GM21529 (cell line): ENCODE results near the gene IGHMBP2.
"Not testable (repeated sequence)": the region's sequence is repeated elsewhere in the genome, so short reads cannot be mapped to it uniquely, and the experiment has no call there.

Experiments
- ATAC-seq: cut with Tn5 transposase; IDR thresholded peaks from one replicate; pipeline ENCODE4 v1.9.1; 2021; ENCODE audit not compliant: unreplicated experiment

The IGHMBP2 gene

DNA sequence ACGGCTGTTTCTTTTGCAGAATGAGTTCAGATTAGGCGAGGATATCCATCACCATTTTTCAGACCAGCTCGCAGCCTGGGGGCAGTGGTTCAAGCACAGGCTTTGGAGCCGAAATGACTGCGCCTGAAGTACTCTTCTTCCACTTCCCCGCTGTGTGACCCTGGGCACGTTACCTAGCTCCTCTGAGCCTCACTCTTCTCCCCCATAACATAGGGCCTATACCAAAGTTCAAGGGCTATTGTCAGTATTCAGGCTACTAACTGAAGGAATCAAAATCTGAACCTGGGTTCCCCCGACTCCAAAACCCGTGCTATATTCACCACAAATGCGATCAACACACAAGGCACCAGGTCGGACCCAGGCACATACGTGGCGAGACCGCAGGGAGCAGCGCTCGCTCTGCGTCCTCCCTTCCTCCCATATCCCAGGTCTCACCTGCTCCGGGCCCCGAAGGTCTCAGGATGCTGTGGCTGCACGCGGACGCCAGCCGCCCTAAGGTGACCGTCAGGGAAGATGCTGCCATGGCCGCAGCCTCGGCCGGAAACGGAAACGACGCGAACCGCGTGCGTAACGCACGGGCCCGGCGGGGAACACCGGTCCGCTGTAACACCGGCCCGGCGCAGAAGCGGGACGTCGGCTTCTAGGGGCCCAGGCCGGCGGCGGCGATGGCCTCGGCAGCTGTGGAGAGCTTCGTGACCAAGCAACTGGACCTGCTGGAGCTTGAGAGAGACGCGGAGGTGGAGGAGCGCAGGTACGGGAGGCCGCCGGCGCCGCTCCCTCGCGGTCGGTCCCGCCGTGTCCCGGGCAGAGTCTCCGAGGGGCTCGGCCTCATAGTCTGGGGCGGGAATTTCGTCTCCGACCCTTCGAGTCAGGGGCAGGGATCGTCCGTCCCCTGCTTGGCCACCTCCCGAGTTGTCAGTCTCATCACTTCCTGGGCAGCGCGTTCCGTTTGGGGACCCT lies at the start of gene IGHMBP2, which contains the start of gene MRPL21:
TSS of gene IGHMBP2 (plus strand) at position 604 of the 960 bp plus-strand sequence. CDS start at position 666, 62 bp downstream.
TSS of gene MRPL21 (minus strand) at position 545 of the 960 bp plus-strand sequence. CDS start at position 523, 22 bp downstream.
- ATAC-seq, result peak; percentile 84

DNA sequence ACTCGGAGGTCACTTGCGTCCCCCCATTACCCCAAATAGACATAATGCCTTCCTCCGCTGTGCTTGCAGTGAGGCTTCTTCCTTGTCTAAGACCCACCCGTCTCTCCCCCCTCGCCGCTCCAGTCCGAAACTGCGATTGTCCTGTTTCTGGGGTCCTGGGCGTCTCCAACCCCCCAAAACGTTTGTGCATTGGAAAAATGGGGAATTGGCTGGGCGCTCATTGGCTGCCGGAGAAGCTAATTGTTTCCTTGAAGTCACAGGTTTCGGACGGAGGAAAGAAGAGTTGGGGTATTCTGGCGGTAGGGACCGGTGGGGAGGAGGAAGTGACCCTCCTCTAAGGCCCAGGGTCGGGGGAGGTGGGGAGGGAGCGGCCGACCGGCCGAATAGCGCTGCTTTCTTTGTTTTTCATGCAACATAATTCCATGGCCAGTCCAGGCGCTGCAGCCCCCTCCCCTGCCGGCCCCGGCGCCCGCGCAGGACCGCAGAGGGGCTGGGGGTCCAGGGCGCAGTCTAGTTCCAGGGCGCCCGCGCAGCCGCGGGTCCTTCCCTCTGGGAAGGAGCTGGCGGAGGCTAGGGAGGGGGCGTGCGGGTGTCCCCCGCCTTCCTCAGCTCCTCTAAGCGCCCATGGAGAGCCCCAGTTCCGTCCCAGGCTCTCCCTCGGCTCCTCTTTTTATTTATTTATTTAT lies 49.3 kb upstream of the IGHMBP2 start:
- no peak for ATAC-seq

DNA sequence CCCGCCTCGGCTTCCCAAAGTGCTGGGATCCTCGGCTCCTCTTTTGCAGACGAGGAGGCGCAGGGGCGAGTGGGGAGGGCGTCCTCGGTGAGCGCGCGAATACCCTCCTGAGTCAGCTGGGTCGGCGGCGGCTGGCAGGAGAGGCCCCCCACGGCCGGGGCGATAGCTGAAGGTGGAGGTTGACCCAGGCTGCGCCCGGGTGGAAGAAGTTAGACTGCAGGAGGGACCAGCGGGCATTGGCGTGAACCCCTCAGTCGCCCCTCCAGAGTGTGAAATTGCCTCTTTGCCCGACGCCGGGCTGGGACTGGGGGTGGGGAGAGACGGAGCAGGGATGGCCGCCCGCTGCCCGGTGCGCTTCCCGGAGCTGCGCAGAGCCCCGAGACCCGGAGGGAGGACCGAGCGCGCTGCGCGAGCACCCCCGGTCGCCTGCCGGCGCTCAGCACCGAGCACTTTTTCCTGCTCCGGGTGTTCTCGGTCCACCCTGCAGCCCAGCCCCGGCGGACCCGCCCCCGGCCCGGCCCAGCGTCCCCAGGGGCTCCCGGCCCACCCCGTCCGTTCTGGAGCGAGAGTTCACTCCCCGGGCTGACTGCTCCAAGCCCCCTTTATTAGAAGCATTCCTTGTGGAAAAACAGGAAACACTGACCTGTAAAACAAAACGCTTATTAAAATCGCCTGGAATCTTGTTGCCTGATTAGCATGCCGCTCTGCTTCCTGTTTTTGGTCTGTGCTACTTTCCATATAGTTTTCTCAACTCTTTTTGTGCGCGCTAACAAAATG lies 48.3 kb upstream of the IGHMBP2 start:
- ATAC-seq, result no peak

DNA sequence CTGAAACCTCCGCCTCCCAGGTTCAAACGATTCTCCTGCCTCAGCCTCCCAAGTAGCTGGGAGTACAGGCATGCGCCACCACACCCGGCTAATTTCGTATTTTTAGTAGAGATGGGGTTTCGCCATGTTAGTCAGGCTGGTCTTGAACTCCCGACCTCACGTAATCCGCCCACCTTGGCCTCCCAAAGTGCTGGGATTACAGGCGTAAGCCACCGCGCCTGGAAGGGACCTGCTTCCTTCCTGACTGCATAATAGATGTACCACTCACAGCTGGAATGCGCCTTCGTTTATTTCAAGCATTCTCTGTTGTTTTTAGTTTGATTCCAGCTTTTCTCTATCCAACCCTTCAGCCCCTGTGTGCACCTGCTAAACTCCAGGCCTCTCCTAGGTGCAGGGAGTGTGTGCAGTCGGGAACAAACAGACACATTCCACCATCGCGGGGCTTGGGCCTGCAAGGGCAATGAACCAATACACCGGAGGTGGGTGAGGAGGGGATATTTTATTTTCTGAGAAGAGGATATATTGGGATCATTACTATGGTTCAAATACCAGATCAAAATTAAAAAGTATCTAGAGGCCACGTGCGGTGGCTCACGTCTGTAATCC lies 47.2 kb upstream of the IGHMBP2 start:
- not testable (repeated sequence) for ATAC-seq

DNA sequence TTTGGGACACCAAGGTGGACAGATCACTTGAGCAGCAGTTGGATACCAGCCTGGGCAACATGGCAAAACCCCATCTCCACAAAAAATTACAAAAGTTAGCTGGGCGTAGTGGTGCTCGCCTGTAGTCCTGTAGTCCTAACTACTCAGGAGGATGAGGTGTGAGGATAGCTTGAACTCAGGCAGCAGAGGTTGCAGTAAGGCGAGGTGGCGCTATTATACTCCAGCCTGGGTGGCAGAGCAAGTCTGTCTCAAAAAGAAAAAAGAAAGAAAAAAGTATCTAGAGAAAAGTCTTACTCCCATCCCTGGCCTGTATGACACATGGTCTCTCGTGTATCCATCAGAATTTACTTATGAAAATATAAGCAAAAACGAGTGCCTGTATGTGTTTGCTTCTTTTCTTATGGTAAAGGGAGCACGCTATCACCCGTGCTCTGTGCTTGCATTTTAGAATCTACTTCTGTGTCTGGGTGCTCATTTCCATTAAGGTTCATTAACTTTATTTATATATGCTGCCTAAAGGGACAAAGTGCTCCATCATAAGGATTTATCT lies 46.6 kb upstream of the IGHMBP2 start:
- no peak for ATAC-seq

DNA sequence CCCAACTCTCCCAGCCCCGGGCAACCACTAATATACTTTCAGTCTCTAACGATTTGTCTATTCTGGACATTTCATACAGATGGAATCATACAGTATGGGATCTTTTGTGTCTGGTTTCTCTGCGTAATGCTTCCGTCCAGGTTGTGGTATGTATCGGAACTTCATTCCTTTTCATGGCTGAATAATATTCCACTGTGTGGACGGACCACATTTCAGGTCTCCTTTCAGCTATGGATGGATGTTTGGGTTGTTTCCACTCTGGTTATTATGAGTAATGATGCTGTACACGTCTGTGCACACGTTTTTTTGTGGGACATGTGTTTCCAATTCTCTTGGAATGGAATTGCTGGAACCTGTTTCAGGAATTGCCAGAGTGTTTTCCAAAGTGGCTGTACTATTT lies 44.6 kb upstream of the IGHMBP2 start:
- no peak for ATAC-seq

DNA sequence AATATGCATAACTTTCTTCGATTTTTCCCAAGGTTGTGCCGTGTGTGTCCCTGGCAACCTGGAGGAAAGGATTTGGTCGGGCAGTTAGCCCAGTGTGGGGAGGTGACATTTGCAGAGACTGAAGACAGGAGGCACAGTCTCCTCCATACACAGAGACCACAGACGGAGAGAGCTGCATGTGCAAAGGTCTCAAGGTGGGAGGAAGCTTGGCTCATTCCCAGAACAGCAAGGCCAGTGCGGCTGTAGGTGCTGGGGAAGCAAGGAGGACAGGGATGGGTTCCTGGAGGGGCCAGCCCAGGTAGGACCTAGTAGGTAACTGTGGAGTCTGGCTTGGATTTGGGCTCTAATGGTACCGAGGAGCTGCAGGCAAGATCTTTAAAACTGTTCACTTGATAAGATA lies 41.3 kb upstream of the IGHMBP2 start:
- ATAC-seq, result no peak

DNA sequence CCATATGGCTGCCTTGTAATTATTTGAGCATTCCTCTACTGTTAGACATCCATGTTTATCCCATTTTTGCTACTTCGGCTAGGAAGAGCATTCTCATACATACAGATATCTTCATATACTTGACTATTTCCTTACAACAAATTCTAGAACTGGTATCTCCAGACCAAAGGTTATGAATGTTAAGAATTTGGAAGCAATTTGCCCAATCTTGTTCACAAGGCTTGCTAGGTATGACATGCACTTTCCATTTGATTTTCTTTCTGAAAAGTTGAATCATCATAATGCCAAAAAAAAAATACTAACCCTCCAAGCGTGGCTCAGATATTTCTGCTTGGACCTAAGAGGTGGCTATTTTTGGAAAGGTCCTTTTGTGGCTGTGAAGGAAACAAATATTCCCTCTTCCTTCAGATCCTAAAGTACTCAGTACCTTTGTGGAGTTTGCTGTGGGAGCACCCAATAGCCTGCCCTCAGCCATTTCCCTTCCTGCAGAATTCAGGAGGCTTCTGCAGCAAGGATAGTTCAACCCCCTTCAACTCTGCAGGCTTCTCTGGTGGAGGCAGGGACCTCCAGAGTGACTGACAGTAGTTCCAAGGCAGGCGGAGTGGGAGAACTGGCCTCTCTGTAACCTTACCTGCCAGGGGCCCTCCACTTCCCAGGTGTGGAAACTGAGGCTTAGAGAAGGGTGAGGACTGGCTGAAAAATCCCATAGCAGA lies 40.0 kb upstream of the IGHMBP2 start:
- no peak for ATAC-seq

DNA sequence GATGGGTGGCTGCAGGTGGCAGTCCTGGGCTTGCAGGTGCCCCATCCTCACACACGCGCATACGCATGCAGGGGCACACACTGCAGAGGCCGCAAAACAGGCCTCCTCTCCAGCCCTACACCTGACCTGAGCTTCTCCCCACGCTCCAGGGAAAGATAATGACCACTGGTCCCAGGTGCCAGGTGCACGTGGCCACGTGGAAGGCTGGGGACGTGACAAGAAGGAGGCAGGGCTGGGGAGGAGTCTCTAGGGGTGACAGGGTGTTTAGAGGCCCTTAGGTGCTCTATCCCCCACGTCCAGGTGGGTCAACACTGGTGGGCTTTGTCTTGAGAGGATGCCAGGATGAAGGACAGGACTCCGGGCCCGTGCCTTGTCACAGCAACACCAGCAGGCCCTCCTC lies 38.5 kb upstream of the IGHMBP2 start:
- no peak for ATAC-seq

DNA sequence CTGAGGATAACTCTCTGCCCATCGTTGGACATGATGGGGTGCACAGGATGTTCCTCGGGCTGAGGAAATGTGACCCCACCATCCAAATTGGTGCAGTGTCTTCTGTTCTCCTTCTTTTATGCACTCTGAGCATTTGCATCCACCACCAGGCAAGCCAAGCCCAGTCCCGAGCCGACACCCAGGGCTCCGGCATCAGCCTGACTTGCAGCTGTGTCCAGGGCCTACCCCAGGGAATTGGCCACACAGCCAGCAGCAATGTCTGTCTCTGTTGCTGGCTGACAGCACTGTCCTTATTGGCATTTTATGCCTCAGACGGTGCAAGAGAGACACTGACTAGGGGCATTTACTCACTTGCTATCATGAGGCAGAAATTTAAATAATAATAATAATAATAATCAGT lies 36.6 kb upstream of the IGHMBP2 start:
- no peak for ATAC-seq

DNA sequence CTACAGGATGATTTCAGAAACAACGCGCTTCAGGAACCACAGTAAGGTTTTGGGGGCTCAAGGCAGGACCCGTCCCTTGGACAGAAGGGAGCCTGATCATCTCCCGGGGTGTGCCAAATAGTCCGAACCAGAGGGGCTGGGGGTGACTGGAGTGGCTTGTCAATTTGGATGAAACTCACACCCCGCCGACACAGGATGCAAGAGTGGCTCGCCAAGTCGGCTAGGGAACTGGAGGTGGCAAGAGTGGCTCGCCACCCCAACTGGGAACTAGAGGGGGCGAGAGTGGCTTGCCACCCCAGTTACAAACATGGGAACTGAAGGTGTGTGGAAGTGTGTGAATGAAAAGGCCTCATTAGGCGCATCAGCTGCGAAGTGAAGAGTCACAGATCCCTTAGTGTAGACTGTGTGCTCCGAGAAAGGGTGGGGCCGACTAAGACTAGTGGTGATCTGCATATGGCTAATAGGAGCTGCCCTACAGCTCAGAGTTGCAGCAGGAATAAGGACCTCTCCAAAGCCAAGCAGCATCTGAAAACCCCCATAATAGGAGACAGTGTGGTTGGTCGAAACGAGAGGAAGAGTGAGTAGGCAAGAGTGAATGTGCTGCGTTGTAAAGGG lies 35.4 kb upstream of the IGHMBP2 start:
- ATAC-seq, result no peak

DNA sequence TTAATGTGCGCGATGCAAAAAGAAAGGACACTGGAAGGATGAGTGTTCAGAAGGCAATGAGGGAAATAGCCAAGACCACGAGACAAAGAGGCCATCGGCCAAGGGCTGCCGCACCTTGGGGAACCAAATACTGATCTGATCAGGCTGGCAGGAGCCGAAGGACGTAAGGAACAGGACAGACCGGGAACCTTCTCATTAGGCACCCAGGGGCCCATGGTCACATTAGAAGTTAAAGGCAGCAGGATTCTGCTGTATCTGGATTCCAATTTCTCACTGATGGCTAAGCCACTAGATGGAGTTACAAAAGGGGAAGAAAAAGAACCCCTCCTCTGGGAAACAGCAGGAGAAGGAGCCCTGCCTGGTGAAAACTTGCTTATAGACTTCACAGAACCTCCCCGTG lies 33.2 kb upstream of the IGHMBP2 start:
- no peak for ATAC-seq

DNA sequence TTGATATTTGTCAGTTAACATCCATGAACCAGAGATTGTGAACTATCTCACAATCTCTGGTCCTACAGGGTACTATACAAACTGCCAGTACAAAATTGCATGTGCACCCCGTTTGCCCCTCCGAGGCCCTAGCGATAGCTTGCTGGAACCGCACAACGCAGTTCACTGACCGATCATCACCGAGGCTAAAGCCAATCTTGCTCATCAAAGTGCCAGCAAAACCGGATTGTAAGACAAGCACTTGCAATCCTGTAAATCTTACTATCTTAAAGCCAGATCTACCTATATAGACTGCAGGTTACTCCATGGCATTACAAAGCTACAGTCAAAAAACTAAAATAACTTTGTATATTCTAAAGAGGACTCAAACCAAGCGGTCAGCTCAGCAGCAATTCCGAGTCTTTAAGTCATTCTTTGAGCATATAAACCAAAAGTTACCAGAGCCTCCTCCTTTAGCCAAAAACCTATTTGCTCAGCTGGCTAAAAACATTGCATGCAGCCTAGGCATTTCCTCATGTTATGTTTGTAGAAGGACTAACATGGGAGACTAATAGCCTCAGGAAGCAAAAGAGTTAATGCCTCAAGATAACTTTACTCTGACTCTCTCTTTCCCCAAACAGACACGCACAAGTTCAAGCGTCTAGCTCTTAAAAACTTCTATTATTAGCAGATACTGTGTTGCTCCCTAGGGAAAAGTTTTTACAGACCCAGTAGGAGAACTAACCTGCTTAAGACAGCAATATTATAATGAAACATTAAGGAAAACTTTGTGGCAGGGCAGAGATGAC lies 31.3 kb upstream of the IGHMBP2 start:
- no peak for ATAC-seq

DNA sequence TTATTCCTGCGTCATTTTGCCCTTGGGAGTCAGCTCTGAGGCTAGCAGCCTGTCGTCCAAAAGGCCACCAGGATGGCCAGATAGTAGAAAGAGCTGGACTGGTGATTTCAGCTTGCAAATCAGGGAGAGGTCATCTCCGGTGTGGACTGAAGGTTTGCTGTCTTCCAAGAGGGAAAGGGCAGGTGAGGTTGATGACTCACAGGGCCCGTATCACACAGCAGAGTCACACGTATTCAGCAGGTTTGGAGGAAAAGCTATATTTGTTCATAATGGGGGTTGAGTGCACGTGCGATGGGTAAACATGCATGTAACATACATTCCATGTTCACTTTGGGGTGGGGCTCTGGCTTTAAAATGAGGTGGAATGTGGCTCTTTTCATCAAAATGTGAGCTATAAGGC lies 25.7 kb upstream of the IGHMBP2 start:
- no peak for ATAC-seq

DNA sequence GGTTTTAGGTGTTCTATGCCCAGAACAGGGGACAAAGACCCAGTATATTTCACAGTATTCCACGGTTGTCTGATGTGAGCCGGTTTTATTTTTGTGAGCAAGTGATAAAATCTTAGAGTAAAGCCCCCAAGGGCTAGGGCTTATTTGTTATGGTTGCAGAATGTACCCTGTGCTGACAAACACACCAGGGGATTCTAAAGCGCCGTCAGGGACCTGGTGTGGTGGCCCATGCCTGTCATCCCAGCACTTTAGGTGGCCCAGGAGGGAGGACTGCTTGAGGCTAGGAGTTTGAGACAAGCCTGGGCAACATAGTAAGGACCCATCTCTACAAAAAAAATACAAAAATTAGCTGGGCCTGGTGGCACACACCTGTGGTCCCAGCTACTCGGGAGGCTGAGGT lies 22.8 kb upstream of the IGHMBP2 start:
- ATAC-seq, result no peak

DNA sequence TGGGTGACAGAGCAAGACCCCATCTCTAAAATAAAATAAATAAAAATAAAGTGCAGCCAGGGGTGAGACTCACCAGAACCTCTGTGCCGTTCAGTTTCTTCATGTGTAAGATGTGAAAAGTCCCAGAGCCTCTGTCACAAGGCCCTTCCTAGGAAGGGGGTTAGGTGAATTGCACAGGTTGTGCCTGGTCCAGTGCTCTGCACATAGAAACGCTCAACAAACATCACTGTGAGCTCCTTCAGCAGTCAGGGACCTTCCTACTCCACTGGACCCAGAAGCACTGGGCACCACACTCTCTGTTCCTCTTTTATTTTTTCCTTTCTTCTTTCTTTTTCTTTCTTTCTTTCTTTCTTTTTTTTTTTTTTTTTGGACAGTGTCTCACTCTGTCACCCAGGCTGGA lies 22.4 kb upstream of the IGHMBP2 start:
- no peak for ATAC-seq

DNA sequence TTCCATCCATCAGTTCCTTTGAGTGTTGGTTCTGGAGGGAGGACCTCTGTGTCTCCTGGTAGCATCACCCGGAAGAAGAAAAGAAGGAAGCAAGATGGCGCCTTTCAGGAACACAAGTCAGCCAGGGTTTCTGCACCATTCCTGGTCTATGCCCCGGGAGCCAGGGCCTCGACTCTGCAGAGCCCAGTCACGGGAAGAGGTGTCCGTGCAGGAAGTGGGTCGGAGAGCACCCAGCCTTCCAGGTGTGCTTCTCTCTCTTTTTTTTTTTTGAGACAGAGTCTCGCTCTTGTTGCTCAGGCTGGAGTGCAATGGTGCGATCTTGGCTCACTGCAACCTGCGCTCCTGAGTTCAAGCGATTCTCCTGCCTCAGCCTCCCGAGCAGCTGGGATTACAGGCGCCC lies 21.3 kb upstream of the IGHMBP2 start:
- no peak for ATAC-seq

DNA sequence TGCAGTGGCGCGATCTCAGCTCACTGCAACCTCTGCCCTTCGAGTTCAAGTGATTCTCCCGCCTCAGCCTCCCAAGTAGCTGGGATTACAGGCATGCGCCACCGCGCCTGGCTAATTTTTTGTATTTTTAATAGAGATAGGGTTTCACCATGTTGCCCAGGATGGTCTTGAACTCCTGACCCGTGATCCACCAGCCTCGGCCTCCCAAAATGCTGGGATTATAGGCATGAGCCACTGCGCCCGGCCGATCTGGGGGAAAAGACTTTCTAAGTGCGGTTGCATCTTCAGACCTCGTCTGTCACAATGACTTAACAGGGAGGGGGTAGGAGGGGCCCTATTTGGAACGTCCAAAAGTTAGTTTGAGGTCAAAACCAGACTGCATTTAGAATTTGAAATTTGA lies 18.9 kb upstream of the IGHMBP2 start:
- not testable (repeated sequence) for ATAC-seq

DNA sequence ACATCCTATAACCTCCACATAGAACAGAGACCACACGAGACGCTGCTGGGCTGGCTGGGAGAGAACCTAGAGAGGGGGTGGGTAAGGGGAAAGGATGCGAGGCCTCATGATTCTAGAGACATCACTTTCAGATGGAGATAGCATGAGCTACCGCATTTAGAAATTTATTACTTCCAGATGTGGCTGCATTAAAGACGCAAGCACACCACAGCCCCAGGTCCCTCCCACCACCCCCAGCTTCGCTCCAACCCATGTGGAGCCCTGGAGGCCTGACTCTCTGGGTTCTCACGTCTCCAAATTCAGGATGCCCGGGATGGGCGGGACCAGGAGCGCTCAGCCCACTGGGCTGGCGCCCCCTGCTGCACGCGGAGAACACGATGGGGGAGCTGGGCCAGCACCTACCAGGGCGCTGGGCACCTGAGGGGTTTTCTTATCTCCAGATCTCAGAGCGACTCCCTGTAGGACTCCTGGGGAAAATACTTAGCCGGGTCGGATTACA lies 13.7 kb upstream of the IGHMBP2 start:
- ATAC-seq, result no peak
